Superior temporal gyrus (tissue), 1 donor: ENCODE results near the gene CUX1.
"Not testable (repeated sequence)": the region's sequence is repeated elsewhere in the genome, so short reads cannot be mapped to it uniquely, and the experiment has no call there.

Experiments used
- DNase-seq: peaks from one replicate; pipeline ENCODE4 v3.0.0-alpha.2; 2016; ENCODE audit errors: extremely low spot score

The CUX1 gene

GRCh38 chr7:102287111-102287980 is 469.9 kb downstream of the CUX1 start:
- DNase-seq = no peak

- DNase-seq = no peak
Measured at GRCh38 chr7:102287981-102288278, 470.5 kb downstream of the CUX1 start.

- DNase-seq = no peak
Measured at GRCh38 chr7:102288285-102288930, 471.0 kb downstream of the CUX1 start.

- no peak for DNase-seq
Measured at GRCh38 chr7:102289057-102289456, 471.6 kb downstream of the CUX1 start.

GRCh38 chr7:102291056-102291915 is 473.9 kb downstream of the CUX1 start:
- DNase-seq = no peak

- DNase-seq = no peak
Measured at GRCh38 chr7:102291916-102292267, 474.5 kb downstream of the CUX1 start.

GRCh38 chr7:102292813-102293798 is 475.7 kb downstream of the CUX1 start:
- DNase-seq = no peak

GRCh38 chr7:102294589-102294988 is 477.2 kb downstream of the CUX1 start:
- DNase-seq = no peak

GRCh38 chr7:102295346-102296178 is 478.1 kb downstream of the CUX1 start:
- DNase-seq = no peak

- no peak for DNase-seq
Measured at GRCh38 chr7:102296179-102296438, 478.7 kb downstream of the CUX1 start.

GRCh38 chr7:102296514-102296913 is 479.1 kb downstream of the CUX1 start:
- no peak for DNase-seq

- DNase-seq = no peak
Measured at GRCh38 chr7:102297487-102298218, 480.2 kb downstream of the CUX1 start.

GRCh38 chr7:102300643-102301221 is 483.3 kb downstream of the CUX1 start:
- no peak for DNase-seq

GRCh38 chr7:102301367-102301766 is 483.9 kb downstream of the CUX1 start:
- not testable (repeated sequence) for DNase-seq

GRCh38 chr7:102302025-102302424 is 484.6 kb downstream of the CUX1 start:
- no peak for DNase-seq

GRCh38 chr7:102303669-102304422 is 486.4 kb downstream of the CUX1 start:
- no peak for DNase-seq

GRCh38 chr7:102304668-102305067 is 487.2 kb downstream of the CUX1 start:
- DNase-seq = no peak

- no peak for DNase-seq
Measured at GRCh38 chr7:102305414-102306268, 488.2 kb downstream of the CUX1 start.
